ENCODE data around the gene SLC22A1.
"Not testable (repeated sequence)": the region's sequence is repeated elsewhere in the genome, so short reads cannot be mapped to it uniquely, and the experiment has no call there.

Gene SLC22A1

GRCh38 chr6:160093946-160094345 lies 27.7 kb upstream of the SLC22A1 start:
- no peak for DNase-seq (ENCODE audit: low read depth)

DNA sequence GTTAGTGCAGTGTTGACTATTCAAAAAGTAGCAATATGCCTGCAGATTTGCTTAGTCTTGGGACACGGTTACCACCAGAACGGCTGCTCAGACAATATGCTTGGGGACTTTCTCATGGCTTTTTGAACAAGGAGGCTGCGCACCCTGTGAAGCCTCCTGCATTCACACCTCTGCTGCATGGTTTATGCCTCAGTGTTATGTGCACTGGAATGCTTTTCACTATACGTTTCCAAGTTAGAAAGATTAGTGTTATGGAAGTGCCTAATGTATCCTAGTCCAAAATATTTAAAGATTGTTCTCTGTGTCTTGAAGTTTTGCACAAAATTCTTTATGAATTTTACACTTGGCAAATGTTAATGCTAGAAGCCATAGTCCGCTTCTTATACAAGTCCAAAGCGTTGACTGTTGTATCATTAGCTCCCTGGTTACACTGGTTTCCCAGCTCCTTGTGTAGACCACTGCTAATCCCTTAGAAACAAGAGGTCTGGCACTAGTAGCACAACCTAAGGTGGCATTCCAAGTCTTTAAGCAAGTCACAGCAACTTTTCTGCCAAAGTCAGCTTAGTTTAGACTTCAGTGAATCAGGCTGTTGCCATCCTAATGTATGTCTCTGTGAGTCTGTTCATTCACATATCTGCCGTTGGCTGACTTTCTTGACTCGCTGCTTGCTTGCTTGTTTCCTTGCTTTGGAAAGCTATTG lies 26.3 kb upstream of the SLC22A1 start:
- no peak for DNase-seq (ENCODE audit: low read depth)

DNA sequence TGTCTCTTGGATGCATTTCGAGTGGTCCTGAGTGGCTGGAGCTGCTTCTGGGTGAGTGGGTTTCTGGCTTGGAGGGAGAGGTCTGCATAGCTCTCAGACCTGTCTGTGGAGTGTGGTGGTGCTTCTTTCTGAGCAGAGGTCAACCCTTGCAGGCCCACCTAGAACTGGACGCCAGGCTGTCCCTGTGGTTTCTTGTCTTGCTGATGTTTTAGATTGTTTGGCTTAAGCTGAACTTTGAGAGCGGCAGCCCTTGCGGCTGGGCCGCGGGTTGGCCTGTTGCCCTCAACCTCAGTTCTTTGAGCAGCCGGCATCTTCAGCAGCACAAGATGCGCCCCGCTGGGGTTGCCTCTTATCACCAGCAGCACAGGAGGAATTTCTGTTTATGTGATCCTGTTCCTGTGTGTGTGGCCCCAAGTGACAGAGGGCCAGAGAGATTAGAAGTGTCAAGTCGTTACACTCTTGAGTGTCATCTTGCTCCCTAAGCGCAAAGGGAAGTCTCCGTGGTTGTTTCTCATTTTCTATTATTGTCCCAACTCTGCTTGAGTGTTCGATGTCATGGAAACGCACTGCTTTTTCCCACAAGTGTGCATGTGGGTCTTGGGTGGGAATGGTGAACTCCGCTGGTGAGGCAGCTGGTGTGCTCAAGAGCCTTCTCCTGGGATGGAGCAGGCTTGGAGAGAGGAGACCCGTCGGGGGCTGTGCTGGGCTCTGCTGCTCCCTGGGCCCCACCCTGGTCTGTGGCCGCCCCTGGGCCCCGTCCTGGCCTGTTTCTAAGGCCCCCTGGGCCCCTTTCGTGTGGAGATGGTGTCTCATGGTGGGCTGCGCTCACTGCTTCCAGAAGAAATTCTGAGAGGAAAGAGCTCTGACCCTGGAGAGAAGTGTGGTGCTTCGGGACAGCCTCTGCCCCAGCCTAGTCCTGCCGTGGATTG lies 20.1 kb upstream of the SLC22A1 start:
- DNase-seq (ENCODE audit: low read depth) = no peak

- no peak for DNase-seq (ENCODE audit: low read depth)
Observed at GRCh38 chr6:160102399-160102798, 19.2 kb upstream of the SLC22A1 start.

GRCh38 chr6:160102956-160103824 lies 18.4 kb upstream of the SLC22A1 start:
- DNase-seq (ENCODE audit: low read depth) = peak; percentile 40

- no peak for DNase-seq (ENCODE audit: low read depth)
Observed at GRCh38 chr6:160103825-160104100, 17.9 kb upstream of the SLC22A1 start.

GRCh38 chr6:160104821-160105517 lies 16.6 kb upstream of the SLC22A1 start:
- no peak for DNase-seq (ENCODE audit: low read depth)

DNA sequence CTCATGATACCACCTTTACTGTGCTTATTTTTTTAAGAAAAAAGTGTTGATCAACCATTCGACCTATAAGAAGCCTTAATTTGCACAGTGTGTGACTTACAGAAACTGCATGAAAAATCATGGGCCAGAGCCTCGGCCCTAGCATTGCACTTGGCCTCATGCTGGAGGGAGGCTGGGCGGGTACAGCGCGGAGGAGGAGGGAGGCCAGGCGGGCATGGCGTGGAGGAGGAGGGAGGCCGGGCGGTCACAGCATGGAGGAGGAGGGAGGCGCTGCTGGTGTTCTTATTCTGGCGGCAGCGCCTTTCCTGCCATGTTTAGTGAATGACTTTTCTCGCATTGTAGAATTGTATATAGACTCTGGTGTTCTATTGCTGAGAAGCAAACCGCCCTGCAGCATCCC lies 15.6 kb upstream of the SLC22A1 start:
- DNase-seq (ENCODE audit: low read depth) = no peak

DNA sequence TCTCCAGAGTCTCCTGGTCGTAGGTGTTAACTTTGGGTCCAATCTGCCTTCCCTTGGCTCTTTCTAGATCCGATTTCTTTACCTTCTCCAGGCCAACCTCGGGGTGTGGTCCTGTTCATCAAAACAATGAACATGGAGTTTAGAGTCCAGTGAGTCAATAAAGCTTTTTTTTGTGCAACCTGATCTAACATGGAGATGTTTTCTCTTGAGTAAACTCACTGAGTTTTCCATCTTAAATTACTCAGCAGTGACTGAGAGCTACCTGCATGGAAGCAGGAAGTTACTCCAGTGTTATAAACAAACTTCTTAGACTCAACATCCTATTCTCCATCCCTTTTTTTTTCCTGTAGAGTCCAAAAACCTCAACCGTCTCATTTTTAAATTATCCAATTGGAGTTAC lies 14.9 kb upstream of the SLC22A1 start:
- DNase-seq (ENCODE audit: low read depth) = no peak

DNA sequence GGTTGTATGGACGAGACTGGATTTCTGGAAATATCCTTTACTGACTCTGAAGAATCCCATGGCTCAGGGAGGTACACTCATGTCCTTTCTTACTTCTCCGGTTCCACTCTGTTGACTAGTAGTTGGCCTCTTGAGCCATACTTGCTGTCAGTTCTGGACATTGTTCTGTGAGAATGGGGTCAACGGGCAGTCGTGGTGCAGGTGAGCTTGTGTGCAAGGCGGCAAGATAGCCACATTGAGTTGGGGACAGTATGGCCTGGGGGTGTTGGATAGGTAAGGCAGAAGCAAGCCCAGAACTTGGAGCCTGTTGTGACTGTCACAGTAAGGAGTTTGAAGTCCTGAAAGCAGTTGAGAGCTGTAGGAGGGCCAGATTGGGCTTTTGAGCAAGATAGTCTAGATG lies 13.5 kb upstream of the SLC22A1 start:
- DNase-seq (ENCODE audit: low read depth) = no peak

DNA sequence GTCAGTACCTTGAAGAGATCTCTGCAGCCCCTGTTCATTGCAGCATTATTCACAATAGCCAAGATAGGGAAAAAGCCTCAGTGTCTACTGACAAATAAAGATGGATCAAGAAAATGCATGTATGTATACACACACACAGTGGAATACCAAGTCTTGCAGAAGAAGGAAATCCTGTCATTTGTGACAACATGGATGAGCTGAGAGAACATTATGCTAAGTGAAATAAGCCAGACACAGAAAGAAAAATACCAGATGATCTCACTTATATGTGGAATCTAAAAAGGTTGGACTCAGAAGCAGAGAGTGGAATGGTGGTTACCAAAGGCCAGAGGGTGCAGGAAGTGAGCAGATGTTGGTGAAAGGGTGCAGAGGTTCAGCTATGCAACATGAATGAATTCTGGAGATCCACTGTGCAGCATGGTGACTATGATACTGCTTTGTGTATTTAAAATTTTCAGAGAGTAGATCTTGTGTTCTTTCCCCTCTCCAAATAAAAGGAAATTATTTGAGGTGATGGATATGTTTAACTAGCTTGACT lies 11.0 kb upstream of the SLC22A1 start:
- peak; percentile 44 for DNase-seq (ENCODE audit: low read depth)

GRCh38 chr6:160111806-160112205 lies 9.8 kb upstream of the SLC22A1 start:
- DNase-seq (ENCODE audit: low read depth) = no peak

GRCh38 chr6:160112628-160113299 lies 8.9 kb upstream of the SLC22A1 start:
- DNase-seq (ENCODE audit: low read depth) = no peak

DNA sequence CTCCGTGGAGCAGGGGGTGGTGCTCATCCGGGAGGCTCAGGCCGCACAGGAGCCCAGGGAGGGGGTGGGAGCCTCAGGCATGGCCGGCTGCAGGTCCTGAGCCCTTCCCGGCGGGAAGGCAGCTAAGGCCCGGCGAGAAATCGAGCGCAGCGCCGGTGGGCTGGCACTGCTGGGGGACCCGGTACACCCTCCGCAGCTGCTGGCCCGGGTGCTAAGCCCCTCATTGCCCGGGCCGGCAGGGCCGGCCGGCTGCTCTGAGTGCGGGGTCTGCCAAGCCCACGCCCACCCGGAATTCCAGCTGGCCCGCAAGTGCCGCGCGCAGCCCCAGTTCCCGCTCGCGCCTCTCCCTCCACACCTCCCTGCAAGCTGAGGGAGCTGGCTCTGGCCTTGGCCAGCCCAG lies 7.1 kb upstream of the SLC22A1 start:
- DNase-seq (ENCODE audit: low read depth) = not testable (repeated sequence)

DNA sequence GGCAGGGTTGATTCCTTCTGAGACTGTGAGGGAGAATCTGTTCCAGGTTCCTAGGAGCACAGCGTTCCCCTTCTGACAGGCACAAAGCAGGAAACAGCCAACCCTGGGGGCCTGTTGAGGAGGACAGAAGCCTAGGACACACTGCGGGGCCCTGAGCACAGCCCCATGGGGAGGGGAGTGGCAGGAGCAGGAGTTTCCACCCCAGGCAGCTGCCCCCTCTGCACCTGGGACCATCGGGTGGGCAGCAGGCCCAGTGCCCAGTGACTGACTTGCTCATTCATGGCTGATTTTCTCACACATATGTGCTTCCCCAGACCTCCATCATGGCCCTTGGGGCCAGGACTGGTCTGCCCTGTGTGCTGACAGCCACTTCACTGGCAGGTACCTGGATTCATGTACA lies 6.2 kb upstream of the SLC22A1 start:
- no peak for DNase-seq (ENCODE audit: low read depth)

- no peak for DNase-seq (ENCODE audit: low read depth)
Observed at GRCh38 chr6:160116411-160116810, 5.2 kb upstream of the SLC22A1 start.

DNA sequence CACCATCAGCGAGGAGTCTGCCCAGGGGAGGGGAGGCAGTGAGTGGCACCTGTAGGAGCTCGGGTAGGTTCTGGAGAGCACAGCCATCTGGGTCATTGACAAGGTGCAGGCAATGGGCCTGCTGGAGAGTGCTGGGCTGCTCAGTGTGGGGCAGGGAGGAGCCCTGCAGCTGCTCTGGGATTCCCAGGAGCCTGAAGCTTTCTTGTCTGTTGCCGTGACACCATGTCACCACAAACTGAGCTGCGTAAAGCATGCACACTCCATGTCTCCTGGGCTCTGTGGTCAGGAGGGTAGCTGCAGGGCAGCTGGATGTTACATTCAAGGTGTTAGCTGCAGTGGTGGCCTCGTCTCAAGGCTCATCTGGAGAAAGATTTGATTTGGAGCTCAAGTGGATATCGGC lies 4.5 kb upstream of the SLC22A1 start:
- DNase-seq (ENCODE audit: low read depth) = no peak

GRCh38 chr6:160118620-160119229 lies 2.9 kb upstream of the SLC22A1 start:
- DNase-seq (ENCODE audit: low read depth) = no peak

- DNase-seq (ENCODE audit: low read depth) = peak; percentile 5
Observed at GRCh38 chr6:160120087-160120486, 1.5 kb upstream of the SLC22A1 start.

DNA sequence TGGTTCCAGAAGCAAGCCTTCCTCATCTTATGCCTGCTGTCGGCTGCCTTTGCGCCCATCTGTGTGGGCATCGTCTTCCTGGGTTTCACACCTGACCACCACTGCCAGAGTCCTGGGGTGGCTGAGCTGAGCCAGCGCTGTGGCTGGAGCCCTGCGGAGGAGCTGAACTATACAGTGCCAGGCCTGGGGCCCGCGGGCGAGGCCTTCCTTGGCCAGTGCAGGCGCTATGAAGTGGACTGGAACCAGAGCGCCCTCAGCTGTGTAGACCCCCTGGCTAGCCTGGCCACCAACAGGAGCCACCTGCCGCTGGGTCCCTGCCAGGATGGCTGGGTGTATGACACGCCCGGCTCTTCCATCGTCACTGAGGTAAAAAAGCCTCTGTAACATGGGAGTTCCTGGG lies 366 bp downstream of the SLC22A1 start:
- DNase-seq (ENCODE audit: low read depth) = no peak

- DNase-seq (ENCODE audit: low read depth) = no peak
Observed at GRCh38 chr6:160122744-160123143, 1.1 kb downstream of the SLC22A1 start.
